CD4-positive, alpha-beta T cell treated with Interleukin-6 for 4 hours (primary cell): ENCODE measurements around the gene FURIN.
"Not testable (repeated sequence)": the region's sequence is repeated elsewhere in the genome, so short reads cannot be mapped to it uniquely, and the experiment has no call there.

Experiments used
- DNase-seq: peaks from one replicate; pipeline ENCODE4 v3.0.0-alpha.2; 2020; ENCODE audit warnings: mixed read lengths

Gene FURIN

DNA sequence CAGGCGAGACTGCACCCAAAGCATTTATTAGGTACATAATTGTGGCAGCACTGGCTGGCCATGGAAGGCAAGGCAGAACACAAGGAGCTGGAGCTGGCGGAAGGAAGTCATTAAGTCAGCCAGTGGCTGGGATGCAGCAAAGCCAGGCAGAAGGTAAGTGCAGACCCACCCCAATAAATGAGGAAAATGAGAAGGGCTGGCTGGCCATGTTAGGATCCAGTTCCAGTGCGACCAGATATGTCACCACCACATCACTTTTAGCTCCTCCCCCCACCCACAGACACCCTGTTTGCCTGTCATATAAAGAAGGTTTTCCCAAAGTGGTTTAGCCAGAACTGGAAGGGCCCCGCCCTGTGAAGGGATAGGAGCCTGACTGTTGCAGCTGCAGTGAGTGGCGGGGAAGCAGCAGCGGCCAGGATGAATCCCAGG, at the start of gene FURIN:
Gene FURIN (plus strand): TSS at position 328 of the 429 bp plus-strand sequence. CDS start 7,153 bp downstream, outside the sequence.
- no peak for DNase-seq

DNA sequence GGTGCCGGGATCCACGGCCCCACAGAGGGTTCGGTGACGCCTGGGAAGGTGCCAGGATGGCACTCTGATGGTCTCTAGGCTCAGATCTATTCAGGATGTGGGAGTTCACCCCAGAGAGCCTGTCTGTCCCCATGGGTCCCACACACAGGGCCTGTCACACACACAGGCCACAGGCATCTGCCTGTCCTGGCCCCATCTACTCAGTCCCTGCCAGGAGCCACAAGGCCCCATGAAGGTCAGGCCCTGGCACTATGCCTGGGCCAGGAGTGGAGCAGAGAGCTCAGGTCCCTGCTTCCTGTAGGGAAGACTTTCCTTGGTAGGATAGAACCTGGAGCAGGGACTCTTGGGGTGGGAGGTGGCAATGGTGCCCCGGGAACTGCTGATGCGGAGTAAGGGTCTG, 49.0 kb upstream of the FURIN start:
- no peak for DNase-seq

DNA sequence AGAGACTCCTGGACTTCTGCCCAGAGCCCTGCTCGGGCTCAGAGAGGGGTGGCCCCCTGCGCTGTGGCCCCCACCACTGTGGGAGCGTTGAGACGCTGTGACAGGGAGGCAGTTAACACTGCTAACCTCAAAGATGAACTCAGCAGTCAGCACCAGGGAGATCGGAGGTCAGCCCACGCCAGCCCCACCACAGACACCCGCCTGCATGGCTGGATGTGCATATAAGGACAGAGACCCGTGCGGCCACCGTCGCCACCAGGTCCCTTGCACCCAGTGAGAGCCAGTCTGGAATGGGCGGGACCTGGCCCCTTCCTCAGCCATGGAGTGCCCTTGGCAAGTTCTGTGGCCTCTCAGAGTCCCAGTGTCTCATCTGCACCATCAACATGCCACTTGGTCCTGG, 48.5 kb upstream of the FURIN start:
- DNase-seq, result no peak

DNA sequence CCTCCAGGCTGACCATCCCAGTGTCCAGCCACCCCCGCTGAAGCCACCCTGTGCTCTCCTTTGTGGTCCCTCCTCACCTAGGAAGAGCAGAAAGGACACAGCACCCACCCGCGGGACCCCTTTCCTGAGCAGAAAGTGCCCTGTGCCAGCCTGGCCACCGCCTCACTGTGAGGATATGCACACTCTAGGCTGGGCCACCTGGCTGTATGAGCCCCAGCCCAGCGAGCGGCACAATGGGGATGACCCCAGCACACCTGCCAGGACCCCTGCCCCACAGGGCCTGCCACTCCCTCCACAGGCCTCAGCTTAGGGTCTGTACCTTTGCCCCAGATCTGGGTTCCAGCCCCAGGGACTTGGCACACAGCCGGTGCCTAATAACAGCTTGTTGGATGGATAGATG, 47.9 kb upstream of the FURIN start:
- no peak for DNase-seq

DNA sequence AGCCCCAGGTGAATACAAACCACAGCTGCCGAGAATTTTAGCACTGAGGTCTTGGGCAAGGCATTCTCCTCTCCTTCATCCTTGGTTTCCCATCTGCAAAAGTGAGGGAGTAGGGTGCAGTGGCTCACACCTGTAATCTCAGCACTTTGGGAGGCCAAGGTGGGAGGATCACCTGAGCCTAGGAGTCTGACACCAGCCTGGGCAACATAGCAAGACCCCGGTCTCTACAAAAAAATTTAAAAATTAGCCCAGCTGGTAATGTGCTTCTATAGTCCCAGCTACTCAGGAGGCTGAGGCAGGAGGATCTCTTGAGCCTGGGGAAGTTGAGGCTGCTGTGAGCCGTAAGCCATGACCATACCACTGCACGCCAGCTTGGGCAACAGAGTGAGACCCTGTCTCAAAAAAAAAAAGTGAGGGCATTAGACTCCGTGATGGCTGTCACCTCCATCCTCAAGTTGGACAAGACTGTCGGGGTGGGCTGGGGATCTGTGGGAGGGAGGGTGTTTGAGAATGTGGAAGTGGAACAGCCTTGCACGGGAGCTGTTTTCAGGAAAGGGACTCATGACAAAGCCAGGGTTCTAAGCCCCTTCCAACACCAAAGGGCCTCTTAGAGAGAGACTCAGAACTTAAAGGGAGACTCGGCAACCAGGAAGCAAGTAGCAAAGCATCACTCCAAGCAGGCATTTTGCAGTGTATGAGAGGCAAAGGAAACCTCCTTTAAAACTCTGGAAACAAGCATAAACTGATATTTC, 46.0 kb upstream of the FURIN start:
- DNase-seq, result no peak

DNA sequence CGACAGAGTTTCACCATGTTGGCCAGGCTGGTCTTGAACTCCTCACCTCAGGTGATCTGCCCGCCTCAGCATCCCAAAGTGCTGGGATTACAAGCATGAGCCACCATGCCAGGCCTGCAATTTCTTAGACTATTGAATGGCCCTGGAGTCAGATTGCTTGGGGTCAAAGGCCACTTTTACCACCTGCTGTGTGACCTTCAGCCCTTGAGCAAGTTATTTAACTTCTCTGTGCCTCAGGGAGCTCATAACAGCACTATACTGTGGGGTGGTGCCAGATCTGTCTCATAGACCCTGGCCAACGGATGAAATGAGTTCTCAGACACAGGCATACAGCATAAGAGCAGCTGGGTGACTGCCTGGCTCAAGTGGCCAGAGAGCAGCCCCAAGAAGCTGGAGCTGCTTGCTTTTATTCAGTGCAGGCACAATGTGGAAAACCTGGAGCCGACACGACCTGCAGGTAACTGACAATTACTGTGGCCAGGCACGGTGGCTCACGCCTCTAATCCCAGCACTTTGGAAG, 44.9 kb upstream of the FURIN start:
- DNase-seq, result no peak

DNA sequence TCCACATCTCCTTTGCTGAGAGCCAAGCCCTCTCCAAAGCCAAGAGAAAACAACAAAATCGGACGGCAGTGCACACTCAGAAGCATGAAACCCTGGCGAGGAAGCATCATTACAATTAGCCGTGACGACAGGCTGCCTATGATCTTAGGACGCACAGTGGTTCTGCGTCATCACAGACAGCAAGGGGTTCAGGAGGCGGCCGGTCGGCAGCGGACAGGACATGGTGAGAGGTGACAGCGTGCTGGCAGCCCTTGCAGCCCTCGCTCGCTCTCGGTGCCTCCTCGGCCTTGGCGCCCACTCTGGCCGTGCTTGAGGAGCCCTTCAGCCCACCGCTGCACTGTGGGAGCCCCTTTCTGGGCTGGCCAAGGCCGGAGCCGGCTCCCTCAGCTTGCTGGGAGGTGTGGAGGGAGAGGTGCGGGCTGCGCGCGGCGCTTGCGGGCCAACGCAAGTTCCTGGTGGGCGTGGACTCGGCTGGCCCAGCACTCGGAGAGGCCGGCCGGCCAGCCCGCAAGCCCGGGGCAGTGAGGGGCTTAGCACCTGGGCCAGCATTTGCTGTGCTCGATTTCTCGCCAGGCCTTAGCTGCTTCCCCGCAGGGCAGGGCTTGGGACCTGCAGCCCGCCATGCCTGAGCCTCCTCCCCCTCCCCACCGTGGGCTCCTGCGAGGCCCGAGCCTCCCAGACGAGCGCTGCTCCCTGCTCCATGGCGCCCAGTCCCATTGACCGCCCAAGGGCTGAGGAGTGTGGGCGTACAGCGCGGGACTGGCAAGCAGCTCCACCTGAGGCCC, 43.1 kb upstream of the FURIN start:
- not testable (repeated sequence) for DNase-seq

DNA sequence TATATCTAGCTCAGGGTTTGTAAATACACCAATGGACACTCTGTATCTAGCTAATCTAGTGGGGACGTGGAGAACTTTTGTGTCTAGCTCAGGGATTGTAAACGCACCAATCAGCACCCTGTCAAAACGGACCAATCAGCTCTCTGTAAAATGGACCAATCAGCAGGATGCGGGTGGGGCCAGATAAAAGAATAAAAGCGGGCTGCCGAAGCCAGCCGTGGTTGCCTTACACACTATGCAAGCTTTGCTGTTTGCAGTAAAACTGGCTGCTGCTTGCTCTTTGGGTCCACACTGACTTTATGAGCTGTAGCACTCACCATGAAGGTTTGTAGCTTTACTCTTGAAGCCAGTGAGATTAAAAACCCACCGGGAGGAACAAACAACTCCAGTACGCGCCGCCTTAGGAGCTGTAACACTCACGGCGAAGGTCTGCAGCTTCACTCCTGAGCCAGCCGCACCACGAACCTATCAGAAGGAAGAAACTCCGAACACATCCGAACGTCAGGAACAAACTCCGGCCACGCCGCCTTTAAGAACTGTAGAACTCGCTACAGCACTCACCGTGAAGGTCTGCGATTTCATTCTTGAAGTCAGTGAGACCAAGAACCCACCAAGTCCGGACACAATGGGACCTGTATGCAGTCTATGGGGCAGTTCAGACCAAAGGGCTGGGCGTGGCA, 42.0 kb upstream of the FURIN start:
- not testable (repeated sequence) for DNase-seq

DNA sequence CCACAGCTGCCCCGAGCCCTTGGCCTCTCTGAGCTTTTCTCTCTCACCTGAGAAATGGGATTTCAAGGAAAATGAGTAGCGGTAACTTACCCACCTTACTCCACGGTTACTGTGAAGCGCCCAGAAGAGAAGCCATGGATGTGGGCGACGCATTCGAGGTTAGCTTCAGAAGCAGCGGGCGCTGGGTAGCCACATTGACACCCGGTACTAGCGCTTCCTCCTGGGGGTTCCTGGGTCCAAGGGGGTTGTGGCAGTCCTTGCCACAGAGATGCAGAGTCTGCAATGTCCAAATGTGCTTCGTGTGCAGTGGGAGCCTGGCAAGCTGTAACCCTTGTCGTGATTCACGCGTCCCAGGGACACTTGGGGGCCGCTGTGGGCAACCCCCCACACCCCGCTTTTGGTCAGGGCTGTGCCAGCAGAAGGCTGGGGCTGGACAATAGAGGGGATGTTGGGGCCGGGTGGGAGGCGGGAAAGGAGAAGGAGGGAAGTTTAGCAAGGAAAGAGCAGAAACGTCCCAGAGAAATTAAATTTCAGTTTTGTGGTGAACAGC, 41.4 kb upstream of the FURIN start:
- DNase-seq, result no peak

DNA sequence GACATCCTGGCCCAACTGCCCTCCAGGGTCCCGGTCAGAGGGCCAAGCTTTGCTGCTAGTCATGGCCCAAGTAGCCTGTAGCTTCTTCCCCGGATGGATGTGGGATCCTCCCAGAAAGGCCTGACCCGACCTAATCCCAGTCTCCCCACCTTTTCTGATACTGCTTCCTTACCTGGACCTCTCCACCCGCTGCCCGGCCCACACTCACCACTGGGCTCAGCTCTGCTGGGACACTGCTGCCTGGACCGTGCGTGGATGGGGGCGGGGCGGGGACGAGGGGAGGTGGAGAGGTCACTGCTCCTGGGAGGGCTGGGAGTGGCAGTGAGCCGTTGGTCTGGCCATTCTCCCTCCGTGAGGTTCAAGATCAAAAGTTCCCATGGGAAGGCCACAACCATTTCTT, 40.3 kb upstream of the FURIN start:
- no peak for DNase-seq

DNA sequence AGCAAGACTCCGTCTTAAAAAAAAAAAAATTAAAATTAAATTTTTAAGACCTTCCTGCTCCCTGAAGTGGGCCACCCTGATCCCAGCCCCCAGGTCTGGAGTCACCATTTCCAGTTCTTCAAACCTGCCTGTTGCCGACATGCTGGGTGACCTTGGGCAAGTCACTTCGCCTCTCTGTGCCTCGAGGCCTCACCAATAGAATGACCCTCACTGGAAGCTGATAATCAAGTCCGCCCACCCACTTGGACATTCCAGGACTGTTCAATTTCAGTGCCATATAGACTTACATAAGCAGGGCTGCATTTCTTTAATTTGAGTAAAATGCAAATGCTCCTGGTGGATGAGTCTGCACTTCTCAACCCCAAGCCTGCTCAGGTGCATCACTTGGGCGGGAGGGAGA, 39.3 kb upstream of the FURIN start:
- DNase-seq, result no peak

DNA sequence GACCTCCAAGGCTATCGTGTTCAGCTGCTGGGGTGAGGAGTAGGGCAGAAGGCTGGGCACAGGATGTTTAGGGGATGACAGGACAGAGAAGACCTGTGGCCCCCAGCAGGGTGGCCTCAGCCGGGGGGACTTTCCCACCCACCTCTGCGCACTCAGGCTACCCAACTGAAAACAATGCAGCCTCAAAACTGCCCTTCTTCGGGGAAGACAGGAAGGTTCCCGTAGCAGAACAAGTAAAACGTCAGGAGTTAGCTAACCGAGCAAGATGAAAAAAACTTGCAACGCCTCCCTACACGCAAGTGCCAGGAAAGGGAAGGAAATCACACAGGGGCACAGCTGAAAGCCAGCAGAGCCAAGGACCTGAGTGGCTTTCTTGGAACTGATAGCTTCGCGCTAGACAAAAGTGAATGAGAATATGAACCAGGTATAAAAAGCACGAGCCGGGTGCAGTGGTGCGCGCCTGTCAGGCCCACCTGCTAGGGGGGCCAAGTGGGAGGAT, 38.4 kb upstream of the FURIN start:
- DNase-seq, result peak; percentile 48

DNA sequence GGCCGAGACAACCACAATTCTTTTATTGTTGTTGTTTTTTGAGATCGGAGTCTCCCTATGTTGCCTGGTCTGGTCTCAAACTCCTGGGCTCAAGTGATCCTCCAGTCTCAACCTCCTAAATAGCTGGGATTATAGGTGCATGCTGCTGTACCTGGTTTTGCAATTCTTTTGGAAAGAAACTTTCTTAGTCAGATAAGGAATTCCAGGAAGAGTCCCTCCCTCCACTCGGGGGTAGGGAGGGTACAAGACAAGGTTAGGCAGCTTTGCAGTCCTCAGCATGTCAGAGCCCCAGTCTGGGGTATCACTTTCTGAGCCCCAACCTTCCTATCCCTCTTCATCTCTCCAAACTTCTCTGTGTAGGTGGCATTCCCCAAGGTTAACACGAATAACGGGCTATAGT, 33.8 kb upstream of the FURIN start:
- no peak for DNase-seq

DNA sequence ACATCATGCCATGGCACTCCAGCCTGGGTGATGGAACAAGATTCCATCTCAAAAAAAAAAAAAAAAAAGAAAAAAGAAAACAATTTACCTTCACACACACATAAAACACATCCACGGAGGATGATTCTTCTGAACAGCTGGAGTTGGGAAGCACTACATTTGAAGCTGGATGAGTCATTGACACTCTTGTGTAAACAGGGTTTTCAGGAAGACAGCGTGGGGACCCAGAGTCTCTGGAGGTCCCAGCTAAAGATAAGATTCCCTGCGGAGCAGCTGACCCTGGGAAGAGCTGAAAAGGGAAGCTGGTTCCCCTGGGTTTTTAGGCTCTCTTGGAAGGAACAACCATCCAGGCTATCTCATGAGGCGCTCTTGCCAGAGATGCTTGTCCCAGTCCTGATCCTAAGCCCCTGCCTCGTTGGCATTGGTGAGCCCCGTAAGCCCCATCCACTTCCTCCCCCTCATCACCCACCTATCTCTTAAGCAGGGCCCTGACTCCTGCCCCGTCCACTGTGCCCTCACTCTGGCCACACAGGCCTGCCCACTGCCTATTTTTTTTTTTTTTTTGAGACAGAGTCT, 32.0 kb upstream of the FURIN start:
- no peak for DNase-seq

DNA sequence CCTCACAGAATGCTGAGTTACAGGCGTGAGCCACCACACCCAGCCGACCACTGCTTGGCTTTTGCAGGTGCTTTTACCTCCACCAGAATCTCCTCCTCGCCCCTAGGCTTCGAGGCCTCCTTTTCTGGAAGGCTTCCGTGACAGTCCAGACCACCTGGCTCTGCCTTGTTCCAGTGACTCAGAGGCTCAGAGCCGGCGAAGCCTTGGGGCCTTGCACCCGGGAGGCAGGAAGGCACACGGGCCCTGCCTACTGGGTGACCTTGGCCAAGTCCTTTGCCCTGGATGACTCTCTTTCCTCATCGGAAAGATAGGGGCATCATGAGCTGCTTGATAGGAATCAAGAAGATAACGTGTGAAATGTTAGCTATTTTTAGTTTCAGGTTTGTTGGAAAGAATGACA, 31.3 kb upstream of the FURIN start:
- no peak for DNase-seq

DNA sequence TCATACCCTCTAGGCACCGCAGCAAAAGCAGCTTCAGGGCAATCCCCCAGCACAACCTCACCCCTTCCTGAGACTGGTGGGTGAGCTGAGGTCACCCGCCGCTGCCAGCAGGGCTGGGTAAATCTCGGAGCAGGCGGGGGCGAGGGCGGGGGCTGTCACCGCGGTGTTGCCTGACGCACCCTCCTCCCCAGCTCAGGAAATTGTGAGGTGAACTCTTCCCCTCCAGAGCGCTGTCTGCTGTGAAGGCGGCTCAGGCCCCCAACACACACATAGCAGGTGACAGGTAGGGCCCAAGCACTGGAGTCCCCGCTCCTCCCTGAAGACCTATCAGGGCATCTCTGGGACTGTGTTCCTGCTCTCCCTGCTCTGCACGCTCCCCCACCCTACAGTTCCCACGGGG, 30.2 kb upstream of the FURIN start:
- DNase-seq, result peak; percentile 88

DNA sequence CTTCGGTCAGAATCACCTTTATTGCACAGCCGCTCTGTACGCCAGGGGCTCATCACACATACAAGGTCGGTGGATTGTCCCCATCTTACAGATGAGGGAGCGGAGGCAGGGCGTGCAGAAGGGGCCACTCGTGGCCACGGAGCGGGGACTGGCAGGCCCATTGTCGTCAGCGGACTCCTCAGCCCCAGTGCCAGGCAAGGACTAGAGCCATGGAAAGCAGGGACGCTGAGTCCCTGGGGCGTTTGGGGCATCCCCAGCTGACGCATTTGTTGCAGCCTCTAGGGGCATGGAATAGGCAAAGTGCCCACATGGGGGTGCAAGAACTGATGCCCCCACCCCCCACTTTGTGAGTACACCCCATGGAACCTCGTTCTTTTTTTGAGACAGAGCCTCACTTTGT, 29.8 kb upstream of the FURIN start:
- DNase-seq, result no peak

DNA sequence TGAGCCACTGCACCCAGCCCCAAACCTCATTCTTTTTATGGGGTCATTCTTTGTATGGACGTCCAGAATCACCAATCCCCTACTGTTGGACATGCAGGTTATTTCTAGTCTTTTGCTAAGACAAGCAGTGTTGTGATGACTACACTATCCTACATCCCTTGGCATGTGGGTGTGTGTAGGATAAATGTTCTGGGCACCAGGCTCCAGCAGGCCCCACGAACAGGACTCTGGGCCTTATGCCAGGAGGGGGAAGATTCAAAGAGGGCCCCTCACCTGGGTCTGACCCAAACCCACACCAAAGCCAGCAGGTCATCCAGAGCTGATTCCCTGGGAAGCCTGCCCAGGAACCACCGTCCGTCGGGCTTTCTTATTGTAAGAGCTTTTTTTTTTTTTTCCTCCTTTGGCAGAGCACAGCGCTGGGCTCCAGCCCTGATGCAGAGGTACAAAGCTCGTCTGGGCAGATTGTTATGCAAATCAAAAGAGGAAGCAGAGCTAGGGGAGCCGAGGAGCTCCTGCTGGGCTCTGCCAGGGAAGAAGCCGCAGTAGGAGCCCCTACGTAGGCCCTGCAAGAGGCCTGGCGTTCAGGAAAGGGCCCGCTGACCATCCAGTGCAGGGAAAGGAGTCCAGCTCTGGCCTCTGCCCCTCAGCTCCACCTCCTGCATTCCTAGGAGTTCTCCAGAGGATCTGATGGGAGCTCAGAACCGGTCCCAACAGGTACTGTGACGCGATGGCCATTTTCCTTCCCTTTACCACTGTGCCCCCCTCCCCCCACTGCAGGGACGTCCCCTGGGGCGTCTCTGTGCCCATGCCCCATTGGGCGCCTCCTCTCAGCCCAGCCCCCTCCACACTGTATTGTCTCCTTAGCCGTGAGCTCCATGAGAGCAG, 29.0 kb upstream of the FURIN start:
- DNase-seq, result no peak

DNA sequence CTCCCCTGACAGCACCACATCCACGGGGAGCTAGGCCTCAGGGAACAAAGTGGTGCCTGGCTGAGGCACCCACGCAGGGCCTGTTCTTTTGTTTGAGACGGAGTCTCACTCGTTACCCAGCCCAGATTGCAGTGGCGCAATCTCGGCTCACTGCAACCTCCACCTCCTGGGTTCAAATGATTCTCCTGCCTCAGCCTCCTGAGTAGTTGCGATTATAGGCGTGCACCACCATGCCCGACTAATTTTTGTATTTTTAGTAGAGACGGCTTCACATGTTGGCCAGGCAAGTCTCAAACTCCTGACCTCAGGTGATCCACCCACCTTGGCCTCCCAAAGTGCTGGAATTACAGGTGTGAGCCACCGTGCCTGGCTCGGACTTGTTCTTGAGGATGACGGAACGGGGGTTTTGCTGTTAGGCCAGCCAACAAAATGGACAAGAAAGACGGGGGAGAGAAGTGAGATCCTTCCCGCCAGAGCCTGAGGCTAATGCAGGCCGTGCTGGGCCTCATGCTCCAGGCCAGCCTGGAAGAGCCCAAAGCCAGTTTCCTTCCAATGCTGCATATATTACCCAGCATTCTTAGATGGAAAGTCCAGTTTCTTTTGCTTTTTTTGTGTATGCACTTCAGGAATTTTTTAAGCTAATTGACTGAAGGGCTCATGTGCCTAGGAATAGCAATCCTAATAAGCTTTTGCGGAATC, 28.1 kb upstream of the FURIN start:
- no peak for DNase-seq

DNA sequence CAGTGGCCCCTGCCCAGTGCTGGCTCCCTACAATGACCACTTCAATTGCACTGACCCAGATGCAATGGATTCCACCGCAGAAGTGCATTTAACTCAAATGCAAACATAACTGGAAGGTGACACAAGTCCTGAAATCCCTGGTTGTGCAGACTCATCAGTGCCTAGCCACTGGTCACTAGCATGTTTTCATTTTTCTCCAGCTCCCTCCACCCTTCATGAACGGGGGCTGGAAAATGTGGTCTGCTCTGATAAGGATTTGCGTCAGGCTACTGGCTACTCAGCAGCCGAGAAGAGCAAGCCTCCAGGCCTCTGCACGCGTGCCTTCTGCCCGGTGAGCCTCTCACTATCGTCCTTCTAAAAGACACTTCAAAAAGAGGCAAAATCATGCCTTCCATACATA, 27.4 kb upstream of the FURIN start:
- DNase-seq, result no peak

DNA sequence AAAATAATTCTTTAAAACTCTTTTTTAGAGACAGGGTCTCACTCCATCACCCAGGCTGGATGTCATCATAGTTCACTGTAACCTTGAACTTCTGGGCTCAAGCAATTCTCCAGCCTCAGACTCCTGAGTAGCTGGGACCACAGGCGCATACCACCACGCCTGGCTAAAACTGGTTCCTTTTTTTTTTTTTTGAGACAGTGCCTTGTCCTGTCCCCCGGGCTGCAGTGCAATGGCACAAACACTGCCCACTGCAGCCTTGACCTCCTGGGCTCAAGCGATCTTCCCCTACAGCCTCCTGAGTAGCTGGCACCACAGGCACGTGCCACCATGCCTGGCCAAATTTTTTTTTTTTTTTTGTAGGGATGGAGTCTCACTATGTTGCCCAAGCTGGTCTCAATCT, 23.7 kb upstream of the FURIN start:
- DNase-seq, result no peak
